GM19468 (cell line): Measurements from ENCODE around the gene VAC14.

ENCODE experiments used
- ATAC-seq: cut with Tn5 transposase; IDR thresholded peaks from one replicate; pipeline ENCODE4 v1.9.1; 2021; ENCODE audit warnings: mild to moderate bottlenecking, moderate library complexity, moderate number of reproducible peaks; ENCODE audit not compliant: unreplicated experiment; ENCODE audit errors: extremely low read depth

VAC14 gene

GRCh38 chr16:70729292-70729691 lies 71.7 kb downstream of the VAC14 start:
- ATAC-seq: no peak

GRCh38 chr16:70728150-70728549 lies 72.8 kb downstream of the VAC14 start:
- ATAC-seq: no peak

DNA sequence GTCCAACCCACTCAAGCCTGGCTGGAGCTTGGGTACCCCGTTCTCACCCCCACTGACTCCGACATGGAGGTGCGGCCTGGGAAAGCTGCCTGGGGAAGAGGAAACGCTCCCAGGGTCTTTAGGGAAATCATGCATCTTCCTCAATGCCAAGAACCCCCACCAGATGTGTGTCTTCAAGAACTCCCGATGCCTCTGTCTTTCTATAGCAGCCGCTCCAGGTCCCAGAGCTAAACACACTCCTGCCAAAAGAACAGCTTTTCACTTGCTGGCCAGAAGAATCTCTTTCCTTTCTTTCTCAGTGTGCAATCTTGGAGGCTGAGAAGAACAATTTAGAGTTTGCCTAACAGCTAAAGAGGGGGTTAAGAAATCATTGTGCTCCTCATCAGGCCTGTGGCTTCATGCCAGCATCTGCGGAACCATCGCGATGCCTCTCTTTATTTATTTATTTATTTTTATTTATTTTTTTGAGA lies 74.0 kb downstream of the VAC14 start:
- no peak for ATAC-seq

GRCh38 chr16:70725912-70726828 lies 74.8 kb downstream of the VAC14 start:
- no peak for ATAC-seq

DNA sequence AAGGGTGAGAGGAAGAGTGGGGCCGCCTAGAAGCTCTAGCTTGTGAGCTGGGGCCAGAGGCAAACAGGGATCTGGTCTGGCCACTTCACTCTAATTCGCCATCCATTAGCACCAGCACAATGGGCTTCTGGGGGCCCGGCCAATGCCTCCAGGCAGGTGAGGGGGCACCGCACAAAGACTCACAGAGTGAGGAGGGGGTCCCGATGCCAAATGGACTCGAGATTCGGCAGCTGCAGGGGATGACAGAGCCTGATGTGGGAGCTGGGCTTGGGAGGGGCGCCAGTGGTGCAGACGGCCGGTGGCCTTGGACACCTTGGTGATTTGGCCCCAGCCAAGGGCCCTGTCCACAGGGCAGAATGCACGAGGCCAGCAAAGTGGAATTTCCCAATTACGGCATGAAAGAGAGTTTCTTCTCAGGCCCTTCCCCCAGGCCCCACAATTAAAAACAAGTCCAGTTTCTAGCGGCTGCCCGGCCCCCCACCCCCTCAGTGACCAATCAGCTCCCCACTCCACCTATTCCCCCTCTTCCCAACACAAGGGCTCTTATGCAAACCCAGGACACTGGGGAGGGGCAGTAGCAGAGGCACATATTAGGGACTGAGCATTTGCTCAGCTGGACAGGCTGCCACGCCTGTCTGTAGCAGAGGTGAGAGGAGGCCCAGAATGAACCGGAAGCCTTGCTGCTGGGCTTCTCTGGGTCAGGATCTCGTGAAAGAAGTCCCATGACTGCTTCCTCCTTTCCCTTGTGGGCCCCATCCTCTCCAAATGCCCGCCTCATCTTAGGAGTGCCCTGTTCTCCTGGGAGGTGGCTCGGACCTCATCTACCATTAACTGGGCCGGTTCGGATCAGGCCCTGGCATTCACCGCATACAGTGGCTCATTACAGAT lies 75.7 kb downstream of the VAC14 start:
- no peak for ATAC-seq

DNA sequence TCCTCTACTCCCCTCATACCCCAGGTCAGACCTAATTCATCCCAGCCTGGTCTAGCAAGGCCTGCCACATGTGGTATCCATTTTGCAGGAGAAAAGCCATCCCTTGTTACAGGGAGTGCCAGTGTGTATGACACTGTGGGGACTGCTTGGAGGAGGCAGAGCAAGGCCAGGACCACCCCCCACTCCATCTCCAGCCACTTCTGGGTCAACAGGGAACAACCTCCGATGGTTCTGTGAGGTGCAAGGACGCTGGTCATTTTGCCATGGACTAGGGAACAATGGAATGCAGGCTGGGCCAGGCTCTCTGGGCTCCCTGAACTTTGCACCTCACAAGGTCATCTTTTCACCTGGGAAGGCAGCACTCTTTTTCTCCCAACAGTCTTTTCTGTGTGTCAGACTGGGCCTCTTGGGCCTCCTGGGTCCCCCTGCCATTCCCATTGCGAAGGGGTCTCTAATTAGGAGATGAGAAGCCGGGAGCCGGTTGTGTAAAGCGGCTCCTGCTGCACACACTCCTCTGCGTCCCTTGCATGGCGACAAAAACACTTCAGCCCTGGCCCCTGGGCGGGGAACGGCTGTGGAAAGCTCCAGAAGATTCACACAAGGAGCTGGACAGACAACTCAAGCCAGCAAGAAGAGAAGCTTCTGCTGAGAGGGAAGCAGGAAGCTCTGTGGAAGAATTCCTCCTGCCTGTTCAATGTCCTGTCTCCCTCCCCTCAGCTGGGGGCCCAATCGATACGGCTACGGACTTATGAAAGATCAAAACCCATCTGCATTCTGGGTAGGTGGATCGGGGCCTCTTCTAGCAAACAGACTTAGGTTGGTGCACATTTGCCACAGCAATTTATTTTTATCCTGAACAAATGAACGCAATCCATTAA lies 76.6 kb downstream of the VAC14 start:
- no peak for ATAC-seq

DNA sequence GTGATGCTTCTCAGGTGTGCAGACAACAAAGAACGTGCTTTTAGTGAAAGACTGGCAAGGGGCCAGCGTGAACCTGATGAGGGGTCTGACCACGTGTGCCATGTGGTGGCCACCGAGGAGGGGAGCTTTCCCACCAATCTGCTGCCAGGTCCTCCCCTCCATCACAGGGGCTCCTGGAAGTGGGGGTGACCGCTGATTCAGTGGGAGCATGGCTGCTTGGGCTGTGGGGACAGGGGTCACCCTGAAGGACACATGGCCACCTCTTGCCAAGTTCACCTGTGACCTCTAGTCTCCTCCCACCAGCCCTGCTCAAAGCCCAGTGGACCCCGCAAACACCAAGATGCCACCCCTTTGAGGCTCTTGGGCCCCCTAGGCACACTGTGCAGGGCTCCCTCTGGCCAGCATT lies 77.2 kb downstream of the VAC14 start:
- no peak for ATAC-seq

DNA sequence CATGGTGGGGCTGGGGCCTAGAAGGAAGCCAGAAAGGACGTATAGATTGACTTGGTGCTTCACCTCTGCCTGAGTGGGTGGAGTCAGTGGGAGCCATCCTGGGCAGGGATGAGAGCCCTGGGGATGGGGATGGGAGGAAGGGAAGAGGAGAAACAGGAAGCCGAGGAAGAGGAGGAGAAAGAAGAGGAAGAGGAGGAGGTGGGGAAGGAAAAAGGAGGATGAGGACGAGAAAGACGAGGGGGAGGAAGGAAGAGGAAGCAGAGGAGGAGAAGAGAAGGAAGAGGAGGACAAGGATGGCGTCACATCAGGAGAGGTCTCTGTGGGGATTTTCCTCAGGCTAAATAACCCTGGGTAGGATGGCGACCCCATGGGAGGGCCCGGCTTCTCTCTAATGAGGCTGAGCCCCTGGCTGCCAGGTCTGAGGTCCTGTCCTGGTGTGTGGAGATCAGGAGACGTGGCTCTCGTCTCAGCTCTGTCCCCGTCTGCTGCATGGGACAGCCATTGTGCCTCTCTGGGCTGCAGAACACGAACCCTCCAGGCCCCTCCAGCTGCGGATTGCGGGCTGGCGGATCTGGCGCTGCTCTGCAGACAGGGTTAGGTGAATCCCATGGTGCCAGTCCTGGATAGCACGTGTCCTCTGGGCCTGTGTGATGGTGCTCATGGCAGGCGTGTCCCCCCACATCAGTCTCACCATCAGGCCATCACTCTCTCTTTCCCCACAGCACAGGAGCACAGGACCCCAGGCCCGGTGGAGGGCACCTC lies 79.6 kb downstream of the VAC14 start:
- no peak for ATAC-seq

GRCh38 chr16:70720425-70721201 lies 80.3 kb downstream of the VAC14 start:
- no peak for ATAC-seq

GRCh38 chr16:70717065-70717464 lies 83.9 kb downstream of the VAC14 start:
- ATAC-seq: no peak

- no peak for ATAC-seq
These were observed 85.0 kb downstream of the VAC14 start for GRCh38 chr16:70715860-70716357.

DNA sequence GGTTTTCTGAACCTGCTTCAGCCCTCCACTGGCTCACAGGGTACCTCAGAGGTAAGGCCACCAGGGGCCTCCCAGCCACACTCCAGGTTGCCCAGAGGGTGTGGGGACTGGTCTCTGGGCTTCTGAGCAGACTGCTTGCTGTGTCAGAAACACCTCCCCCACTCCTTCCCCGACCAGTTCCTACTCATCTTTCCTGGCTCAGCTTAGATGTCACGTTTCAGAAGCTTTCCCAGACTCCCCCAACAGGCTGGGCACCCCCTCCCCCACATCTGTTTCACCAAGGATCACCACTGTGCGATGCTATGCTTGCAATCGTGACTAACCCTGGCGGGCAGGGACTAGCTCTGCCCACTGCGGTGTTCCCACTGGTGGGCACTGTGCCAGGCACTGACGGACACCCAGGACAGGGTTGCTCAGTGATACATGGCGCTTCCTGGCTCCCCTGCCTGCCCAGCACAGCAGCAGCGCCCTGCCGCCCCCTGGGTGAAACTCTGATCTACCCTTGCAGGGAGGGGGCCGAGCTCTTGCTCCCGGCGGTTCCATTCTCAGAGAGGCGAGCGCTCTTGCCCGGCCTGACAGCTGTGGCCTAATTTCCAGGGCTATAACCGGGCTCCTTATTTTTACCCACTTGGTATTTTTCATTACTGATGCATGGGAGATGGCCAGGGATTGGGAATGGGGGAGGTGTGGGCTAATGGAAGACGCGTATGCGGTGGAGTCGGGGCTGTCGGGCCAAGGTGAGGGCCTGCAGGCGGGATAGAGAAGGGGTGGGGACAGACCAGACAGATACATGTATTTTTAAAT lies 85.7 kb downstream of the VAC14 start:
- no peak for ATAC-seq

DNA sequence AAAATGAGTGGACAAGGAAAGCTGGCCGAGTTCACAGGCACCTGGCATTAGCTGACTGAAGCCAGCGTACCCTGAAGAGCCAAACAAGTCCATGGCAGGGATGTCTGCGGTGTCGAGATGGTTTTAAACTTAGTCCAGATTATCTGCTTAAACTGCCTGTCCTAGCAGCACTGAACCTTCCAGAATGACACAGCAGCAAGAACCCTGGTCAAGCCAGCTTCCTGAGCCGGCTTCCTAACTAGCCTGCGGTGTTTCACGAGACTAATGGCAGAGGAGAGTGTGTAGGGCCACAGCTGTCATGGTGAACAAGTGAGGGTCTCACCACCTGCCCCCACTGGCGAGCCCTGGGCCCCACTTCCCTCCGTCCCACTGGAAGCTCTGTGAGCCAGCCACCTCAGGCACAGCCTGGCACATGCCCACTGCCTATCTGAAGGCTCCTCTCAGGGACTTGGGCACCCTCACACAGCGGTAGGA lies 86.3 kb downstream of the VAC14 start:
- ATAC-seq: no peak

DNA sequence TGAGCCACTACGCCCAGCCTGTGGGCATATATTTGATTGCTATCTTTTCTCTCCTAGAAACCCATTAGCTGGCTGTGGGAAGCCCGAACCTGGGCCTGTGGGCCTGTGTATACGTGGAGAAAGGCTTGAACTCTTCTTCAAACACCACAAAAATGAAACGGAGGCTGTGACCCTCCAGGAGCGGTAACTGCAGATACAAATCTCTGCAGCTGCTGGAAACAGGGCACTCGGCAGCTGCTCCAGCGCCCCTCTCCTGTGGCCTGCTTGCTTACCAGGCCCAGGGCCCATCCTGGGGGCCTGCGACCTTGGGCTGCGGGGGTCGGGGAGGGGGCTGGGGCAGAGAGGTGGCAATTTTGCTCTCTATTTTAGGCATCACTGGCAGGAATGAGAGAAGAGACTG lies 87.1 kb downstream of the VAC14 start:
- ATAC-seq: no peak

DNA sequence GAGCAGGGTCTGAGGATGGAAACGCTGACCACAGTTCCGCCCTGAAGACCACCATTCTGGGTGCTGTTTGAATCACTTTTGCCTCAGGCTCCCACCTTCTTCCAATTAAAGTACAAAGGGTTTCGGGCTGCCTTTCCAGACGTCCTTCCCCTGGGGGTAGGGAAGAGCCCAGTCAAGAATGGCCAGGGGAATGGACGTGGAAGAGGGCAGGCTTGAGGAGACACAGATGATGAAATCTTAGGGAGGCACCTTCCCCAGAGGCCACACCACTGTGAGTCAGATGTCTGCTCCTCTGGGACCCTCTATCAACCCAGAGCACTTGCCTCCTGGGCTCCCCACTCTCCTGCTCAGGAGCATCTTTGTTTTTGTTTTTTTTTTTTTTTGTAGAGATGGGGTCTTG lies 87.6 kb downstream of the VAC14 start:
- ATAC-seq: no peak

DNA sequence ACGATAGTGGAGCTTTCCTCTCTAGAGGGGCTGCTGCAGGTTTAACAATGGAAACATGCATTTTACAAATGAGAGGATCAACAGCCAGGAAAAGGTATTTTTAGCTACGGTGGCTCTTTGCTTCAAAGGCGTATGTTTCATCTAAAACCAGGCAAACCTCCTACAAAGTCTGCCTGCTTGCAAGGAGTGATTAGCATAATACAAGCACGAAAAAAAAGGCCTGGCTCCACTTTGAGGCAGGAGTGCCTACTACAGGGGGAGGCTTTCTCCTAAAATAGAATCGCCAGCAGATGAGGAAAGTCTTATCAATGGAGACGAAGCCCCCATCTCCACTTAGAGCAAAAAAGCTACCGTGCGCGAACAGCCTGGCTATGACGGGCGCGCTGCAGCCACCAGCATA lies 88.0 kb downstream of the VAC14 start:
- ATAC-seq: no peak

DNA sequence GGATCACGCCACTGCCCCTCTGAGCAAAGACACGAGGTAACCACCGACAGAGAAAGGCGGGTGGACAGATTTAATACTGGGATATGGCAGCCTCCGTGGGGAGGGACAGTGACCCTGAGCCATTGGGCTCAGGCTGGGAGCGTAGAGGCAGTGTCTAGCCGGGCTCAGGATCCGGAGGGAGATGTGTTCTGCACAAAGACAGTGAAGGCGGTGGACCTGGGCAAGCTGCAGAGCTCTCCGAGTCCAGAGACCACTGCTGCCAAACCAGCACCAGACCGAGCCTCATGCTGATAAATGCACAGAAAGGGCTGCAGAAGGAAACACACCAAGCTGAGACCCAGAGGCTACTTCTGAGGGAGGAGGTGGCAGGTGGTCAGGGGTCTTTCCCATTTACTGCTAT lies 88.6 kb downstream of the VAC14 start:
- ATAC-seq: no peak
